GM19452 (cell line): ENCODE data around the gene EIF2B4.

Source experiments
- ATAC-seq: cut with Tn5 transposase; IDR thresholded peaks from one replicate; pipeline ENCODE4 v1.9.1; 2021; ENCODE audit not compliant: unreplicated experiment

The EIF2B4 gene

DNA sequence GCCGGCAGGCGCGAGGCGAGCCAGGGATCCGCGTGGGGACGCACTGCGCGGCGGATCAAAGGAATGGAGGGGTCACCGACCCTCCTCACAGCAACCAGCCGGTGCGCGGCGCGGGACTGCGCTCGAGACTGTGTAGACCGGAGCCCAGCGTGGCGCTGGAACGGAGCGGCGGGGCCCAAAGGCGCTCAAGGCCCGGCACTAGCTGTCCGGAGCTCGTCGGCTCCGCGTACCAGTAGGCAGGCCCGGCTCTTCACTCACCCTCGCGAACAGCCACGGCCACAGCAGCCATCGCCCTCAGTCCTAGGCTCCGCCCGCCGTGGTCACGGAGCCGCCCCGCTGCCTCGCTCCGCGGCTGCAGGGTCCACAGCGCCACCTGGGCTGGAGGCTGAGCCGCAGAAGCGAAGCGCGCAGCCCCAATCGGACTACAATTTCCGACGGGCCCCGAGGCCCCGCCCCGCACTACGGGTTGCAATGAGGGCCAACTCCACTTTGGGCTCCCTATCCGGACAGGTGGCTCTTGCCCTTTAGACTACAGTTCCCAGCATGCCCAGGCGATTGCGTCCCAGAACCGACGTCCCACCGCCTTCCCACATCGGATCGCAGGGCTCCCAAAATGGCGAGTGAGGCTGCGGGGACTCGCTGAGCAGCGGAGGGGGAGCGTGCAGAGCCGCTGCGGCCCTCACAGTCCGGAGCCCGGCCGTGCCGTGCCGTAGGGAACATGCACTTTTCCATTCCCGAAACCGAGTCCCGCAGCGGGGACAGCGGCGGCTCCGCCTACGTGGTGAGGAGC is at the start of gene EIF2B4, which contains the start of gene SNX17:
TSS of gene EIF2B4 (minus strand) at position 313 of the 790 bp plus-strand sequence. CDS start at position 289, 24 bp downstream.
TSS of gene SNX17 (plus strand) at position 591 of the 790 bp plus-strand sequence. CDS start at position 719, 128 bp downstream.
- peak; percentile 88 for ATAC-seq

DNA sequence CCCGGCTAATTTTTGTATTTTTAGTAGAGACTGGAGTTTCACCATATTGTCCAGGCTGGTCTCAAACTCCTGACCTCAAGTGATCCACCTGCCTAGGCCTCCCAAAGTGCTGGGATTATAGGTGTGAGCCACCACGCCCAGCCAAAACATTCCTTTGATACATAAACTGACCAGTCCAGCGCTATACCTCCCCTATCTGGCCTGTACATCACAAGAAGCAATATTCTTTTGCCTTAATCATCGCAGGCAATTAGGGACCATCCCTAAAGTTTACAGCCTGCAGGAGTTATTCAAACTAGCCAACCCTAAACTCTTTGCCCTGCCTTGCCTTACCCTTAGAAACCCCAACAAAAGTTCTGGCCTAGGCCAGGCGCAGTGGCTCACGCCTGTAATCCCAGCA is 46.0 kb upstream of the EIF2B4 start:
- no peak for ATAC-seq

DNA sequence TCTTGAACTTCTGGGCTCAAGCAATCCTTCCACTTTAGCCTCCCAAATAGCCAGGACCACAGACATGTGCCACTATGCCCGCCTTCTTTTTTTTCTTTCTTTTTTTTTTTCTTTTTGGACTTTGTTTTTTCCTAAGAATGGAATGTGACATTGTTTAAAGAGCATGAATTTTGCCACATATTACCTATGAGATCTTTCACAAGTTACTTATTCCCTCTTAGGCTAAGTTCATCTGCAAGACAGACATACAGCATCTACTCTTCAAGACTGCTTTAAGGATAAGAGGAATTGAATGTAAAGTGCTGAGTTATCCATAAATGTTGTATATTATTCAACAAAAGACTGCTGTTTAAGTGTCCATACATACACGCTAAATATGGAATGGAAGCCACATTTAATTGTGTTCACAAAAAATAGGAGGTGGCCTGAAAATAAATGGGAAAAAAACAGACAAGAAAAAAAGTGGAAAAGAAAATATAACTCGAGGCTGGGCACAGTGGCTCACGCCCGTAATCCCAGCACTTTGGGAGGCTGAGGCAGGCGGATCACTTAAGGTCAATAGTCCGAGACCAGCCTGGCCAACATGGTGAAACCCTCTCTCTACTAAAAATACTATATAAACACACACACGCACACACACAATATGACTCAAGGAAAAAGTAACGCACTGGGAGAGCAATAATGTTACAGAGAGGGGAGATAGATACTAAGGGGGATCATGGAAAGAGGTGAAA is 42.4 kb upstream of the EIF2B4 start:
- ATAC-seq, result no peak

DNA sequence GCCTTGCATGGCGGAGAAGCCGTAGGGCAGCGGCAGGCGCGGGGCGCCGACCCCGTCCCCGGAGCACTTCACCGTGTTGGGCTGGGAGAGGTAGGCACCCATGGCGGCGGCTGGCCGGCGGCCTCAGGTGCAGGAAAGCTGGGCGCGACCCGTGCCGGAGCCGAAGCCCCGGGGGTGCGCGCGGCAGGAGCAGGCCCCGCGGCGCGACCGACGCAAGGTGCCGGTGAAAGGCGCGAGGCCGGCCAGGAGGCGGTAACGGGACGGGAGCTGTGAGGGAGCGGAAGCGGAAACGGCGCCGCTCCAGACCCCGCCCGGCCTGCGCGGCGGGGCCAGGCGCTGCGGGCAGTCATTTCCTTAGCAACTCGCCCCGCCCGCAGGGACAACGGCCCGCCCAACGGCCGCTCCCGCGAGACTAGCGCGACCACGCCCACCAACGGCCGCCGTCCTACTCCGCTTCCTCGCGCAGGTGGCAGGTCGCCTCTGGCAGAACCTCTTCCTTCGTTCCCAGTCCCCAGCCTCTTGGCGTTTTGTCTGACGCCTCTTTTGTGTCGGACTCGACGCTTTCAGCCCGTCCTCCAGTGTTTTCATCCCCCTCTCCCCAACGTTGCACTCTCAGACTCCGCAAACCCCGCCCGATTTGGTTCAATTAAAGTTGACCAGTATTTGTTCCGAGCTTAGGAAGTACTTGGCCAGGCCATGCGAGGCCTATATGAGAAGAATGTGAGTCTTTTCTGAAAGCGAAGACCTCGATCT is 39.4 kb upstream of the EIF2B4 start, which contains the start of gene PPM1G:
TSS of gene PPM1G (minus strand) at position 271 of the 753 bp plus-strand sequence. CDS start at position 102, 169 bp downstream.
- peak; percentile 96 for ATAC-seq

DNA sequence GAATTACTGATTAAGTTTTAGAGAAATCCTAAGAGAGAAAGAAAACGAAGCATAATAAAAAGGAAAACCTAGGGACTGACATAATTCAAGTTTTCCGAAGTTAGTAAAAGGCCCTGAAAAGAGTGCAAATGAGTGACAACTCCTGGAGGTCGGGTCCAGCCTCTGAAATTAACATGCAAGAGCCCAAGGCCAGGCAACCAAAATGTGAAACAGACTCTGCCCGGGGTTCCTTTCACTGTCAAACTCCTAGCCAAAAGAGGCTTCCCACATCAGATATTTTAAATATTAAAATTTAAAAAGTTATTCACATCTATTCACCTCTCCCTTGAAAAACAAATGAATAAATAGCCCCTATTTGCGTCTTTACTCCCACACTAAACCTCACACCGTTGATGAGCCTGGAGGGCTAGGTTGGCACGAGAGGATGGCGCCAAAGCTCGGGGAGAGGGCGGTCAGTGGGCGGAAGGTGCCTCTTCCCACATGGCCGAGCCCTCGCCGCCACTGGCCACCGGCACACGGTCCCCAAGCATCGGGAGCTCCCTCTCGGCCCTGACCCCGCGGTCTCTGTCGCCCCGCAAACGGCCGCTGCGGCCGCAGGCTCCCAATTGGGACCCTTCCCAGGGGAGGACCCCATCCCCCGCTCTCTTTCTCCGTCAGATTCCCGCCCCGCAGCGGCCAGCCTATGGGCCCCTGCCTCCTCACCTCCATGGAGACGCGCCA is 38.6 kb upstream of the EIF2B4 start:
- peak; percentile 23 for ATAC-seq

DNA sequence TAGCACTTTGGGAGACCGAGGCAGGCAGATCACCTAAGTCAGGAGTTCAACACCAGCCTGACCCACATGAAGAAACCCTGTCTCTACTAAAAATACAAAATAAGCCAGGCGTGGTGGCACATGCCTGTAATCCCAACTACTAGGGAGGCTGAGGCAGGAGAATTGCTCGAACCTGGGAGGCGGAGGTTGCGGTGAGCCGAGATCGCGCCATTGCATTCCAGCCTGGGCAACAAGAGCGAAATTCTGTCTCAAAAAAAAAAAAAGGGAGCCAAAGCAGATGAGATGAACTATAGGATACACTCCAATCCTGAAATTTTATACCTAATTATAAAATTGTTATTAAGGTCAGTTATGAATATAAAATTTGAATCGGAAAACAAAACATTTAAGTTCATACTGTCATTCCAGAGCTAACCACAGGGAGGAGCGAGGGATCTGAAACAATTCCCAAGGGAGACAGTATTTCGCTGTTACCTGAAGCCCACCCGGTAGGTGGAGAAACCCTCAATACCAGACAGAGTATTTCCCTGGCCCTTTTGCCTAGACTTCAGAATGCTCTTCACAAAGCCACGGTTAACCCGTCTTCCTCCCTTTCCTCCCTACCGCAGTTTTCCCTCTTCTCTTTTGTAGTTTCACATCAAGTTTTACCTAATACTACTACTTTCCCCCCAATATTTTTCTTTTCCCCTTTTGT is 37.8 kb upstream of the EIF2B4 start:
- no peak for ATAC-seq

DNA sequence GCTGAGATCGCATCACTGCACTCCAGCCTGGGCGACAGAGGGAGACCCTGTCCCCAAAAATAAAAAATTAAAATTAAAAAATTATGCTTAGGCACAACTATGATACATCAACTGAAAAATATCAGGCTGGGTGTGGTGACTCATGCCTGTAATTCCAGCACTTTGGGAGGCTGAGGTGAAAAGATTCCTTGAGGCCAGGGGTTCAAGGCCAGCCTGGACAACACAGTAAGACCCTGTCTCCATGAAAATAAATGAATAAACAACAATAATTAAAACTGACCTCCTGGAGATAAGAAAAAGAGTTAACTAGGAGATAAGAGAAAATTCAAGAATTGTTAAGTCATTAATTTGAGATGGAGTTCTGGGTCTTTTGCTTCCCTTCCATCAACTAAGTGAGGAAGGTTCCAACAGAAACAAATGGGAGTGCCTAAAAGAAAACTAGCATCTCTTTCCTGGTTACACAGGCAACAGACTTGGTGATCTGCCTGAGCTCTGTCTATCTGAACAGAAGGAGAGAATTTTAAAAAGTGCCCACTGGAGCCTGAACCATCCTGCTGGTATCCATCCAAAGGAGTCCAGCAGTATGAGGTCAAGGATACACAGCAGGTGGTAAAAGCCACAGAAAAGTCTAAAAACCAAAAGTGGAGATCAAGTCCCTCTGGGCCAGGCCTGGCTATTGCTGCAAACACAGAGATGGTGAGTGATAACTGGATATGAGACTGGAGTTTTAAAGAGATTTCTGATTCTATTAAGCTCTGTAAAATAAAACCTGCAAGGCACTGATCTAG is 30.4 kb upstream of the EIF2B4 start:
- ATAC-seq, result no peak

DNA sequence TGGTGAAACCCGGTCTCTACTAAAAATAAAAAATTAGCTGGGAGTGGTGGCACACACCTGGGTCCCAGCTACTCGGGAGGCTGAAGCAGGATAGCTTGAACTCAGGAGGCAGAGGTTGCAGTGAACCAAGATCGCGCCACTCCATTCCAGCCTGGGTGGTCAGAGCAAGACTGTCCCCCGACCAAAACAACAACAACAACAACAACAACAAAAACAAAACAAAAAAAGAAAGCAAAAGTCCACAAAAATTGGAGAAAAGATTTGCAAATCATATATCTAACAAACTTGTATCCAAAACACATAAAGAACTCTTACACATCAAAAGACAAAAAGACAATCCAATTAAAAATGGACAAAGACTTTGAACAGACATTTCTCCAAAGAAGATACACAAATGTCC is 28.8 kb upstream of the EIF2B4 start:
- ATAC-seq, result no peak

DNA sequence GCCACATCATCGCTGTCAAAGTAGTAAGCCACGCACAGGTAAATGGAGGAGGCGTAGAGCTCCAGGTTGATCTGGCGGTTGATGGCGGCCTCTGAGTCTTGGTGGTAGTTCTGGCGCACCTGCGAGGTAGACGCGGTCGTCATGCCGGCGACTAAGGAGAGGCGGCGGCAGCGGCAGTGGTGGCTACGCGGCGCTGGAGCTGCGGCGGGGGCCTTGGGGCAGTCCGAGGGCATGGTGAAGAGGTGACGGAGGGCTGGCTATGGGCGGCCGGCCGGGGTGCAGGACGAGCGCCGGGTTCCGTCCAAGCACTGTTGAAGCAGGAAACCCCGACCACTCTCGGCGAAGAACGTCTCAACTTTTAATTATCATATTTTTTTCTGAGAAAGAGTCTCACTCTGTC is 23.1 kb upstream of the EIF2B4 start:
- ATAC-seq, result no peak

DNA sequence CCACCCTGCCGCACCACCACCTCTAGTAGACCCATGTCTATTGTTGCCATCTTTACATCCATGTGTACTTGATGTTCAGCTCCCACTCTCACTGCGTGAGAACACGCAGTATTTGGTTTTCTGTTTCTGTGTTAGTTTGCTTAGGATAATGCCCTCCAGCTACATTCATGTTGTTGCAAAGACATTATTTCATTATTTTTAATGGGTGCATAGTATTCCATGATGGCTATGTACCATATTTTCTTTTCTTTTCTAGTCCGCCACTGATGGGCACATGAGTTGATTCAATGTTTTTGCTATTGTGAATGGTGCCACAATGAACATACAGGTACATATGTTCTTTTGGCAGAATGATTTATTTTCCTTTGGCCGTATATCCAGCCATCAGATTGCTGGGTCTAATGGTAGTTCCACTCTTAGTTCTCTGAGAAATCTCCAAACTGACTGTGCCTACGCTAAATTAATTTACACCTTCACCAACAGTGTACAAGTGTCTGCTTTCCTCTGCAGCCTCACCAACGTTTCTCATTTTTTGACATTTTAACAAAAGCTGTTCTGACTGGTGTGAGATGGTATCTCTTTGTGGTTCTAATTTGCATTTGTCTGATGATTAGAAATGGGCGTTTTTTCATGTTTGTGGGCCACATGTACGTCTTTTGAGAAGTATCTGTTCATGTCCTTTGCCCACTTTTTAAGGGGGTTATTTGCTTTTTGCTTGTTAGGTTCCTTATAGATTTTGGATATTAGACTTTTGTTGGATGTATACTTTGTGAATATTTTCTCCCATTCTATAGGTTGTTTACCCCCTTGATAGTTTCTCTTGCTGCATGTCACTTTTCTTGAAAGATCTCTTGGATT is 20.9 kb upstream of the EIF2B4 start:
- no peak for ATAC-seq

DNA sequence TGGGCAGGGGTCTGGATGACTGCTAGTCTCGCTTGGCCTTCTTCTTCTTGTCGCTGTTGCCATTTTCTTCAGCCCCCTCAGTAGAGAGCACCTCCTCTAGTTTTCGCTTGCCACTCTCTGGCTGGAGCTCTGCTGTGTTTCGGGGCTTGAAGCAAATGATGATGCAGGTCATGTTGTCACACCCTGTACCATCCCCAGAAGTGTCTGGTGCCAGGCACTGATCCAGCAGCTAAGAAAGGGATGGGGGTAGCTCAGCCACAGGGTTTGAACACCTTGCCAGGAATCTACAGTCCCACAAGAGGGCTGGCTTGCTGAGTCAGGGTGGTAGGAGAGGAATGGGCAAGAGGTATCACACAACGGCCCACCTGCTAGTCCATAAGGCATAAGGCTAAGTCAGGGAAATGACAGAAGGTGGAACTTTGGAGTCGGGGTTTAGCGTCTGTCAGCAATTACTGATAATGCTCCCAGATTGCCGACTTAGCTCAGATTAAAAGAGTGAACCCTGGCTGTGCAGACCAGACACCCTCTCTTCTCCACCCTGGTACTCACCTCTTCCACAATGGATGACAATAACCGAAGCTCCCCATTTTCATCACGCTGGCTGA is 11.5 kb upstream of the EIF2B4 start:
- ATAC-seq, result no peak

DNA sequence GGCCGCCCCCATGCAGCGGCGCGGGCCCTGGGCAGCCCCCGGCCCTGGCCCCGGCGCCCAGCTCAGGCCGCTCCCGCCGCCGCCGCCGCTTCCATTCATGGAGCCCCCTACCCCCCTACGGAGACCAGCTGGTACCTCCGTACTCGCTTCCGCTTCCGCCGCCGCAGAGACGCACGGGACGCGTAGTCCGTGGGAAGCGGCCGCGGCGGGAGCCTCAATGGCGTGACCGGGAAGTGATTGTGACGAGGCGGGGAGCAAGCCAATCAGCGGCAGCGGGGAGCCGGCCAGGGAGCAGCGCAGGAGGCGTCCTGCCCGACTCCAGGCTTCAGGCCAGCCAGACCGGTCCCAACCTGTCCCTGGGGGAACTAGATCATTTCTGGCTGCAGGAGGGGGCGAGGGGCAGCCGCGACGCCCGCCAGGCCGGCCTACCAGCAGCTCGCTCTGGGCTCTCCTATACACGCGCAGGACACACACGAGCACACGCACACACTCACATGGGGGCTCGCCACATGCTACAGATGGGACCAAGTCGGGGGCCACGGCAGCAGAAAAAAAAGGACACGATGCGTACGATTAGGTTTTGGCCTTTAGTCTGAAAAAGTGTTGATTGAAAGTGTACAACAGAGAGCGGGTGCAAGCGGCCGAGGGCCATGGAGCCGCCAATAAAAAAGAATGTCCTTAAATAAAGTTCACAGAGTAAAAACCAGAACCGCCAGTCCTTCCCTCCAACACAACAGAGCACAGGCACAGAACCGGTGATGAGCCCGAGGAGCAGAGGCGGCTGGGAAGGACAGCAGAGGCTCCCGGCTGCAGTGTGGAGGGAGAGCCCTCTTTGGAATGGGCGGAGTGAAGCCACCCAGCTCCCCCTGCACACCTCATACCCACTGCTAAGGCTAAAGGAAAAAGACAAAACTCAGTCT is 10.7 kb upstream of the EIF2B4 start, which contains the start of gene ZNF513:
TSS of gene ZNF513 (minus strand) at position 109 of the 920 bp plus-strand sequence. CDS start 208 bp downstream, outside the sequence.
- ATAC-seq, result peak; percentile 81

DNA sequence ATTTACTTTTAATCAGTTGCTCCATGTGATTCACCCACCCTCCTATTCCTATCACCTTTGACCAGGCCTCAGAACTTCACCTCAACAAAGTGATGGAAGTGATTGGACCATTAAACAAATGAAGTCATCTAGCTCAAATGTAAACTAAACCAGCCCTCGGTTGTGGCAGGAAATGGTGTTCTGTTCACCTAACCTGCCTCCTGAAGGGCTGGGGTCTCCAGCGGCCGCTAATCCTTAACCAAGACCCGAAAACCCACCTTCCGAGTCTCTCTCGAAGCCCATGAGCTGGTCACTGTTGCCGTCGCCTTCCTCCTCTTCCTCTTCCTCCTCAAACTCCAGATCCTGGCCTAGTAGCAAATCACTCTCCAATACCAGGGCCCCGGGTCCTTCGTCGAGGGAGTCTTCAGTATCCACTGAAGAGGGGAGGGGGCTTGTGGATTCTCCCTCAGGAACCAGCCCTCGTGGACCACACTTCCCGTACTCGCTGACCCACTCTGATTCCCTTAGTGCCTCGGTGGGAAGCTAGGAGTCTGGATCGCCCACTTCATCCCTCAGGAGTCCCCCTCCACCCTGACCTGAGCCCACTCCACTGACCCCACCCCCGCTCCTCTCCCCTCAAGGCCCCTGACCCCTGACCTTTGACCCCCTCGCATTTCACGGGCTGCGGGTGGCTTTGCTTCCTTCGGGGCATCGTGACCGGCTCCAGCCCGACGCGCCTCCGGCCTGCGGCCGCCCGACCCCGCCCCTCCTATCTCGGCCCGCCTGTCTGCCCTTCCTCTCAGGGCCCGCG is 9.9 kb upstream of the EIF2B4 start:
- ATAC-seq, result peak; percentile 38

DNA sequence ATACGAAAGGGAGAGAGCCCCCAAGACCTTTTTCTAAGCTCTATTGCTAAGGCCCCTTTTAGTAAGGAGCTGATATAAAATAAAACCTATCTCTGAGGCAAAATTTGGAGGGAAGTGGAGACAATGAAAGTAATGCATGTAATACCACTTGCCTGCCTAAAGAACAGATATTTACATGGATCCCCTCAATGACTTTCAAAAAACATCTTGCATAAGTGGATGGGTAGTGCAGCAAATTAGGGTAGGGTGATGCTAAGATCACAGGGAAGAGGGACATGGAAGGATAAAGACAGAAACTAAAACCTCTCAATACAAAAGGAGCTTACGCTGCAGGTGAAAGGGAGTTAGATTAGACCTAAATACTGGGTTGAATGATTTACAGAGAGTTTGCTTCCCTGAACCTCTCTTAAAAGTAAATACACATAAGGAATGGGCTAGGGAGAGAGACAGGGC is 9.3 kb upstream of the EIF2B4 start:
- no peak for ATAC-seq

DNA sequence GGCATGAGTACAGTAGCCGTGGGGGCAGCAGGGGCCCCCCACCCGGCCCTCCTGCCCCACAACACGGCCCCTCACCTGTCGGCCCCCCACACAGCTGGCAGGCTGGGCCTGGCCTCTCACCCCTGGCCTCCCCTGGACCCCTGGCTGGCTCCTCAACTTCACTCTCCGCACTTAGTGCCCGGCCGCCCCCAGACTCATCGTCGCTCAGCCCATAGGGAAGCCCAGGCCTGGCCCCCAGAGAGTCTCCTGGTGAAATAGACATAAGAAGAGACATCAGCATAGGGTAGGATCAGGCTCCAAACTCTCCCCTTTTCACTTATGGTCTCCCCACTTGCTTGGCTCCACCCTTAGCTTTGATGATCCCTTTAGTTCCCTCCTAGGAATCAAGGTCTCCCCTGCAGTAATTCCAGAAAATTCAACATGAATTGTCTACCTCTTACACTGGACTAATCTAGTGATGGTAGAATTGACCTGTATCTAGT is 8.7 kb upstream of the EIF2B4 start:
- ATAC-seq, result no peak
